HG03457 (cell line): ENCODE measurements around the gene MAD1L1.

Experiments
- ATAC-seq: cut with Tn5 transposase; IDR thresholded peaks from one replicate; pipeline ENCODE4 v1.9.1; 2021; ENCODE audit warnings: moderate number of reproducible peaks; ENCODE audit not compliant: unreplicated experiment

Gene MAD1L1

DNA sequence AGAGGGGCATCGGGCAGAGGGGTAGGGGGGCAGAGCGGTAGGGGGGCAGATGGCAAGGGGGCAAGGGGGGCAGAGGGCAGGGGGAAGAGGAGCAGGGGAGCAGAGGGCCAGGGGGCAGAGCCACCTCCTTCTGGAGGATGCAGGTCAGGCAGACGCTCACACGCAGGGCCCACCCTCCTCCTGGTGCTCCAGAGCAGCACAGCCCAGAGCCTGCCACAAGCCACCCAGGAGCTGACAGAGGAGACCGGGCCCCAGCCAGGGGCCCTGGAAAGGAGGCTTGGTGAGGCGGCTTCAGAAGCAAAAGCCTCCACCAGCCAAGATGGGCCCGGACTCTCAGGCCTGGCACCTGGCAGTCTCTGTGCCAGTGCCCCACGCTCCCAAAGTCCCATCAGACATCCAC lies 13.1 kb downstream of the MAD1L1 start:
- ATAC-seq, result no peak

DNA sequence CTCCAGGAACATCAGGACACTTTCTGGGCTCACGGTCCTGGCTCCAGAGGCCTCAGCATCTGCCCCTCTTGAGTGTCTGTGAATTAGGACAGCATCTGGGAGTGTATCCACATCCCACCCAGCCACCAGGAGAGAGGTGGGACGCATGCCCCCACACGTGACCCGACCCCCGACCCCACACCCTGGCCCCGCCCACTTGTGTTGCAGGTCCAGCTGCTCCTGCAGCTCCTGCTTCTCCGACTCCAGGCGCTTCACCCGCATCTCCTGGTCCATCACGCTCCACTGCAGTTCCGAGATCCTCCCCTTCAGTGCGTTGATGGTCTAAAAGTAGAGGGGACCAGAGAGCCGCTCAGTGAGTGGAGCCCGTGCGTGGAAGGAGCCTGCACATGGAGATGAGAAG lies 13.6 kb downstream of the MAD1L1 start:
- no peak for ATAC-seq

DNA sequence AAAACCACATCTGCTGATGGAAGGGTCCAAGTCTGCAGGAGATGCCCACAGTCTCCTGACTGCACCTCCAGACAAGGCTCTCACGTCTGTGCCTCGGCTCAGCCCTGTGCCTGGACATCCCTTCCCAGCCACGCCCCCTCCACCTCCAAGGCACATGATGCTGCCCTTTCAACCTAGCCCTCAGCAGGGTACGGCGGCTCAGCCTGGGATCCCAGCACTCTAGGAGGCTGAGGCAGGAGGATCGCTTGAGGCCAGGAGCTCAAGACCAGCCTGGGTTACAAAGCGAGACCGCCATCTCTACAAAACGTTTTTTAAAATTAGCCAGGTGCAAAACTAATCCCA lies 14.3 kb downstream of the MAD1L1 start:
- ATAC-seq, result no peak

DNA sequence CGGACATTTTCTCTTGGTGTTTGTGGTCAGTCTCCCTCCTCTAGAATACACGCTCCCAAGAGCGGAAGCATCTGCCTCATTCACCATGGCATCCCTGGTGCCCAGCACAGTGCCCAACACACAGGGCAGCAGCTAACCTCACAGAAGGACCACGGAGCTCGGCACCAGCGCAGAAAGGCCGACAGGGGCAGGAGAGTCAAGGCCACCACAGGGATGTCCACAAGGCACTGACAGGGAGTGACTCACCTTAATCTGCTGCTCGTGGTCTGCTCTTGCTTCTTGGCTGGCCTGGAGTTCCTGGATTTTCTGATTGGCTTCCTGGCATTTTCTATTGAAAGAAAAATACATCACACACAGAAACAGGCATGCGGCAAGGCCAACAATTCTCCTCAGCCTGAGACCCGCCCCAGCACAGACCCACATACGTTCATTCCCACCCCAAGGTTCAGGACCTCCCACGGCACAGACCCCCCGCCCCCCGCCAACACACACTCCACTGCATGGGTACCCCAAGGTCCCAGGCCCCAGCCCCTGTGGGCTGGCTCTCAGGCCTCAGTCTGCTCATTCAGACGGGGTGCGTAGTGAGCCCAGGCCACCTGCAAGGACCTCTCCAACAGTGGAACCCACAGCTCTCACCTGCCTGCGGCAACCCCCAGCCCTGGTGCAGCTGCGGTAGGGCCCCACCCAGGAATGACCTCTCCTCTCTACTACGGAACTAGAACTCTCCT lies 14.9 kb downstream of the MAD1L1 start:
- ATAC-seq, result no peak

DNA sequence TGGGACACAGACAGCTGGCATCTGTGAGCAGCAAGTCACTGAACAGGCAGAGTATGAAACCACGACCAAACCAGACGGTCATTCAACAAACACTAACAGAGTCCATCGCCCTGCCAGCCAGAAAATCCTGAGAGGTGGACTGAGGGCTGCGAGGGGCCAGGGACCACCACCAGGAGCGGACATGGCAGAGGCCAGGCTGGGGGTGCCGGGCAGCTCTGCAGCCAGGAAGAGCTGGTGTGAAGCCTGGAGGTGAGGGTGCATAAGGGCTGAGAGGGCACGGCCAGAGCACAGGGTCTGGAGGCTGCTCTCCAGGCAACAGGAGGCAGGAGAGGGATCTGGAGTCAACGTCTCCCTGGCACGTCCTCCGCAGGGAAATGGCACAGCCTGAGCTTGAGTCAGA lies 15.5 kb downstream of the MAD1L1 start:
- no peak for ATAC-seq

DNA sequence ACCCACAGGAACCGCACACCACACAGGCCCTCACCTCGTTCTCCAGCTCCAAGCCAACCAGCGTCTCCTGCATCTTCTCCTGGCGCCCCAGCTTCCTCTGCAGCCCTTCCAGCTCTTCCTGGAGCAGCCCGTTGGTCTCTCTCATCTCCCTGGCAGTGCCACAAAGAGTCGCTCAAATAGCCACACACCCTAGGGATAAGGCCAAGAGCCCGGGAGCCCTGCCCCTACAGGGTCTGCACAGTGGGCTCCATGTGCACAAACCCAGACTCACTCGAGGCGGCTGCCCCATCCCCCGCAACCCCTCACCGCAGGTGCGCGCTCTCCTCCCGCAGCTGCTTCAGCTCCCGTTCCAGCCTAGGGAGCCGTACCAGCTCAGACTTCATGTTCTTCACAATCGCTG lies 16.9 kb downstream of the MAD1L1 start:
- ATAC-seq, result no peak

DNA sequence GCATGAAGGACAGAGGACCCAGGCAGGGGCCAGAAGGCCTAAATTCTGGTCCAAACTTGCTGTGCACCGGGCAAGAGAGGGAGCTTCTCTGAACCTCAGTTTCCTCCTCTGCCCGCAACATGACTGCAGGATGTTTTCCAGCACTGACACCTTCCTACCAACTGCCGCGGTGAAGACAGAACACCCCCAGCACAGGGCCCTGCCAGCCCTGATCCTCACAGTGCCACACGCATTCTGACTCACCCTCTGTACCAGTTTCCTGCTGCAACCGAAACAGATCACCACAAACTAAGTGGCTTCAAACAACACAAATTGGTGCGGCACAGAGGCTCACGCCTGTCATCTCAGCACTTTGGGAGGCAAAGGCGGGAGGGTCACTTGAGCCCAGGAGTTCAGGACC lies 18.1 kb downstream of the MAD1L1 start:
- ATAC-seq, result no peak

DNA sequence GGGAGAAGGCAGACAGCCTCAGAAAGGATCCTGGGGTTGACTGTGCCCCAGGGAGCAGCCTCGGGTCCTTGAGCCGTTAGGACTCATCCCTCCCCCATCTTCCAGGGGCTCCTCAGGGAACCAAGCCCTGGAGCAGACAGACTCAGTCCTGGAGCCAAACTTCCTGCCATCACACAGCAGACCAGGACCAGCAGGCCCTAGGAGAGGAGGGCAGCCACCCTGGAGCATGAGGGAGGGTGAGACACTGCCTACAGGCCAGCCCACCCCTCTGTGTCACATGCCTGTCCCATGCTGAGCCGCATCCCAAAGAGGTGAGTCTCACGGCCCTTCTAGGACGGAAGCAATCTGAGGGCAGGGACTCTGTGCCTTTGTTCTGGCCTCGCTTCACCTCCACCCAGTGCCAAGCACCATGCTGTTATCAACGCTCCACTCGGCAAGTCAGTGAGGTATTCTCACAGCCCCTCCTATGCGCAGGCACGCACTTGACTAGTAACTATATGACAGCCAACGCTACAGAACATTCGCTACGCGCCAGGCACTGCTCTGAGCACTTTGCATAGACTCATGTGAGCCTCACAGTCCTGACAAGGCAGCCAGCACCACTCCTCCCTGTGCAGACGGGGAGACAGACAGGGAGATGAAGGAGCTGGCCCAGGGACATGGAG lies 19.1 kb downstream of the MAD1L1 start:
- no peak for ATAC-seq

DNA sequence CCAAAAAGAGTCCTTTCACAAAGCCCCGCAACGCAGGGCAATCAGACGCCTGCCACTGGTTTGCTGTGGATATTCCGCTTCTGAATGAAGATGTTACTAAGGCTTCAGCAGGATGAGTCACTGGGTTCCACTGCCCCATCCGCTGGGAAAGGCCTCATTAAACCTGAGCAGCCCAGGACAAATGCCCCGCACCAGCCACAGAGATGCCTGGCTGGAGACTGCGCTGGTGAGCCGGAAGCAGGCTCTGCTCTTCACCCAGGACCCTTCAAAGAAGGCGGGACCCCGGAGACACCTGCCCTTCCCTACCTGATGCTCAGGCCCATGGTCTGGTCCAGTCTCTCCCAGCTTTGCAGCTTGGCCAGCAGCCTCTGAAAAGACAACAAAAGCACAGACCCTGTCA lies 19.8 kb downstream of the MAD1L1 start:
- no peak for ATAC-seq

DNA sequence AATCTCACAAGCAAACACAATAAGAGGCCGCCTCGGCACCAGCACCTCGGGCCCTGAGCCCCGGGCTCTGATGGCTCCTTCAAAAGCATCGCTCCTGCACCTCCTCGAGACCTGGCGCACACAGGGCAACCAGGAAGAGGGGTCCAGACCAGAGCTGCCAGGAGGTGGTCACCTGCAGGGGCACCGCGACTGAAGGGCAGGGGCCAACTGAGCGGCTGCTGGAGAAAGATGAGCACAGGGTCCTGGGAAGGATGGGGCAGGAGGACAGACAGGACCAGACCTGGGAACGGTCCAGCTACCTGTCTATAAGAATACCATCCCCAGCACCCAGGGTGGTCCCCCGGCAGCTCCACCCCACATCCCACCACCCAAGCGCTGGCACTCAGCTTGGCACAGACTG lies 20.8 kb downstream of the MAD1L1 start:
- no peak for ATAC-seq

DNA sequence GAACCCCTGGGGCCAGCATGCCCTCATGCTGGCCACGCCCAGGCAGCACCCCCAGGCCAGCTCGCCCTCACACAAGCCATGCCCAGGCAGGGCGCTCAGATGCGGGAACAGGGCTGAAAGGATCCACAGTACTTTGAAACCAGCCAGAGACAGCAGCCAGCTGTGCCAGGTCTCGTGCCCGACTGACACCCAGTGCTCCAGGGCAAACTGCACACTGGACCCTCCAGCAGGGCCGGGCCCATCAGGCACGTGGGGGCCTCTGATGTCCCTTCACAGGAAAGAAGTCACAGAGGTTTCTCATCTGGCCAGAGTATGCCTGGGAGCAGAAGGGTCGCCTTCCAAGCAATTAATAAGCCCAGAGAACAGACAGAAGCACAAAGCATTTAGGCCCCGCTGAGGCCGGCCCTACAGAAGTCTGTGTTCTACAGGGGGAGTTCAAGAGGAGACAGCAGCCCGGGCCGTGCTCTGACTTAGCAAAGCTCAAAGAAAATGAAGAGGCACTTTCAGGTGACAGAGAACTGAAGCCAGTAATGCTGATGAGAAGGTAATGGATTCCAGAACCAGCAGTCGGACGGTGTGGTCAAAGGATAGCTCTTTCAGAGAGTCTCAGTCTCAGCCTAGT lies 21.4 kb downstream of the MAD1L1 start:
- no peak for ATAC-seq

DNA sequence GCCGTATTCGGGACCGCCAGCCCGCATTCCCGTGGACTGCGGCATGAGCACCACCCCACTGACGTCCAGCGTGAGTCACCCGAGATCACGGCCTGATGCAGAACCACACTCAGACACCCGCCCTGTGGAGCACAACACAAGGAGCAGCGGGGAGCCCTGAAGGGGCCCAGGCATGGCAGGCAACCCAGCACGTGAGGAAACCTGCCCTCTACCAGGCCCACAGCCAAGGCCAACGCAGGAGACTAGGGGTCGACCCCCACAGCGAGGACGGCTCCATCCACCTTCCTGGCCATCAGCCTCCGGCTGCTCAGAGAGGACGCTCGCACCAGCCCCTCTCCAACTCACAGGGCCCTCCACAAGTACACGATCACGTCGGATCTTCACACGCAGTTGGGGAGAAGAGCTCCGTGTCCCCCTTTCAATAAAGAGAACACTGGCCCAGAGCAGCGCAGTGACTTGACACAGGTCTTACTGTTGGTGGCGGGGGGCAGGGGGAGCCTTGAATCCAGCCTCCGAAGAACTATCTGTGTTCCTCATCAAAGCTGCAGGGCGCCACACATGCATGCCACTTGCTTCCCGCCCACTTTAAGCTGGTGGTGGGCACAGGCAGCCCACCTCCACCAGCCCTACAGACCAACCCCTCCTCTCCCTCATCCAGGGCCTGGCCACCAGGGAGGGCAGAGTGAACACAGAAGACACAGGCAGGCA lies 22.0 kb downstream of the MAD1L1 start:
- ATAC-seq, result no peak

DNA sequence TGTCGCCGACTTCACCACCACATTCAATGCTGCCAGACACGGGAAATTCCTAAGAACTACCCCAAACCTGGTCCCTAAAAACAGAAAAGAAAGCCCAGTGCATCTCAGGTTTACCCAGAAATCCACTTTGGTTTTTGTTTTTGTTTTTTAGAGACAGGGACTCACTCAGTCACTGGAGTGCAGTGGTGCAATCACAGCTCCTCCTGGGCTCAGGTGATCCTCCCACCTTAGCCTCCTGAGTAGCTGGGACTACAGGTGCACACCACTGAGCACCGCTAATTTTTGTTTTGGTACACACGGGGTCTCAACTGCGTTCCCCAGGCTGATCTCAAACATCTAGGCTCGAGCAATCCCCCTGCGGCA lies 22.8 kb downstream of the MAD1L1 start:
- ATAC-seq, result no peak

DNA sequence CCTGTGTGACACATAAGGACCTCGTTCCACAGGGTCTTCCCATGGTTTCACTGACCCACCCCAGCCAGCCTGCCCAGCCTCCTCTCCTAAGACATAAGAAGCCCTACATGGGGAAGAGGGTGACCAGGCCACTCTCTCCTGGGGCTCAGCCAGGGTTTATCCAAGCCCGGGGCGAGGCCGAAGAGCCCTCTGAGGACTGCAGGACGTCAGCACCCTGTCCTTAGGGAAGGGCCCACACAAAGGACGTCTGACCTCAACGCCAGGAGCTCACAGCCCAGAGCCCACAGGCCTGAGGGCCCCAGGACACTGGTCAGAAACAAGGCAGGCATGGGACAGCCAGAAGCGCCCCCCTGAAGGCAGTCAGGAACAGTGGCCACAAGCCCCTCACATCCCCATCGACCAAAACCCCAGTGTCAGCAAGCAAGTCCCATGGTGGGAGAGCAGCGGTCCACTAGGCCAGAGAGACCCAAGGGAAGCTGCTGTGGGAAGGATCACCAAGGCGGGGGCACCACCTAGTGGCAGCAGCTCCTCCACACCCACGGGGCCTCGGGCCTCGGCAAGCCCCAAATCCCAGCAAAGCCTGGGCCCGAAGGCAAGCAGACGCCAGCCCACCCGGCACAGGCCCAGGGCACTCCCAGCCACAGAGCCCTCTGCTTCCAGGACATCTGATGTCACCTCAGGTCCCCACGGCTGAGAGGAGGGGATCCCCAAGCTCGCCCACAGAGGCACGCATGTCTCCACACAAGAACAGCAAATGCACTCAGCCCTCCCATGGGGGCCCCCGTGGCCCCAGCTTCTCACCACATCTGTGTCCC lies 23.4 kb downstream of the MAD1L1 start:
- no peak for ATAC-seq

DNA sequence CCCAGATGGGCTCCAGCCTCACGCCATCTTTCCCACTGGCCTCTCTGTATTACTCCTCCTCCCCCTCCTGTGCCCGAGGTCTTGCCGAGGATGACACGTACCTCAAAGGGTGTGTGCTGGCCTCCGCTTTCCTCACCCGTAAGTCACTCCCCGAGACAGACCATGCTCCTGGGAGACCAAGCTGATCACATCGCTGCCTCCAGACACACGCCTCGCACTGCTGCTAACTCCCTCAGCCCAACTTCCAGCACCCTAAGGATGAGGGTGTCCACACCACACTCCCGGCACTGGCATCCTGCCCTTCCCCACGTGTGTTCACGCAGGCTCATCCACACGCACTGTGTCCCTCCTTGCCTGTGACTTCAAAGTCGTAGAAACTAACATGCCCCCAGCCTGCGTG lies 24.0 kb downstream of the MAD1L1 start:
- ATAC-seq, result no peak

DNA sequence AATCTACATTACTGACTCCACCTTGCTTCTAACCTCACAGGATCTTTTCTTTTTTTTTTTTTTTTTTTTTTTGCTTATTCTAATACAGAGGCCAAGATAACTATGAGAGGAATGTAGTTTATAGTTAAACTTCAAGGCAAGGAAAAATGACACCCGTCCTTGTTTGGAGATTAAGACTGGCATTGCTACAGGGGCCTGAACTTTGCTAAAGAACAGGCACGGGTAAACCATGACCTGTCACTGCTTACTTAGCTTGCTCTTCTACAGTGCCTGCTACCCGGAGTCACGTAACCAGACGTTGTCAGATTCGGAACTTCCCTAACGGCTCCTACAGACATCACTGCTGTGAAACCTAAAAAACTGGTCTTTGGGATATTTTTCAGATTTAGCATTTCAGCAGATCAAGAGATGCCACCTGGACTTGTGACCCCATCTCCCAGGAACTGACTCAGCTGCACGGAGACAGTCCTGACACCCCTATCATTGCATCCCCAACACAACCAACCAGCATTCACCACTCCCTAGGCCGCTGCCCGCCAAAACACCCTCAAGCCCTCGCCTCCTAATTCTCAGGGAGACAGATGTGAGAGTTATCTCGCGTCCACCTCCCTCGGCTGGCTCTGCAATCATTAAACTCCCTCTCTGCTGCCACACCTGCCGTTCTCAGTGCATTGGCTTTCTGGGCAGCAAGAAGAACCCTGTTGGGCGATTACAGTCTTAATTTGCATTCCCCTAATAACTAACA lies 27.5 kb downstream of the MAD1L1 start:
- no peak for ATAC-seq

DNA sequence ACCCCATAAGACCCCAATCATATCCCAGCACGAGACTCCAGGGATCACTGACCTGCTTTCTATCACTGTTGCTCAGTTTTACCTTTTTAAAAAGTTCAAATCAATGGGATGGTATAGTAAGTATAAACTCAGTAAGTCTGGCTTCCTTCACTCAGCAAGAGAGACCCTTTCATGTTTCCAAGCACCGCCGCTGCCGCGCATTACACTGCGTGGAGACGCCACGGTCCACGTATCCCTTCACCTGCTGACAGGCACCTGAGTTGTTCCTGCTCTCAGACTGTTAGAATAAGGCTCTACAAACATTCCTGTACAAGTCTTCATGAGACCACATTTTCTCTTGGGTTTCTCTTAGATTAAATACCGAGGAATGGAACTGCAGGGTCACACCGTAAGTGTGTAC lies 28.3 kb downstream of the MAD1L1 start:
- no peak for ATAC-seq

DNA sequence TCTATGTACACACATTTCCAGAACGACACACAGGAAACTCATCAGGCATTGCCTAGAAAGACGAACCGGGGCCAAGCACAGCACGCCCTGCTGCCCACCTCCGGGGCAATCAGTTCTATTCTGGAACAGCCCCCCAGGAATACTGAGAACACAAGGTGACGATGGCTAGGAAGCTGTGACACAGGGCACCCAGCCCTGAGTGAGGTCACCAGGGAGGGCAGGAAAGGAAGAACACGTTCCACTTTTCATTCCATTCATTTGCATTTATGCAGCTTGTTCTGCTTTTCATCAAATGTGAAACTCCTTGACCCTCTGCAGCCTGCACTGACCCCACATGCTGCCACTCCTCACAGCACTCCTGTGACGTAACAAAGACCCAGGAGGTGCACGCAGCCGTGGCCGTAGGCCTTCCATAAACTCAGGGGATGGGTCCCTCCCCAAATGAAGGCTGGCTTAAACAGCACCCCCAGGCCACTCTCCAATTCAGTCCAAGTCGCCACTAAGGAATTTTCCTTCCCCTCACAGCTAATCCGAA lies 28.9 kb downstream of the MAD1L1 start:
- ATAC-seq, result no peak

DNA sequence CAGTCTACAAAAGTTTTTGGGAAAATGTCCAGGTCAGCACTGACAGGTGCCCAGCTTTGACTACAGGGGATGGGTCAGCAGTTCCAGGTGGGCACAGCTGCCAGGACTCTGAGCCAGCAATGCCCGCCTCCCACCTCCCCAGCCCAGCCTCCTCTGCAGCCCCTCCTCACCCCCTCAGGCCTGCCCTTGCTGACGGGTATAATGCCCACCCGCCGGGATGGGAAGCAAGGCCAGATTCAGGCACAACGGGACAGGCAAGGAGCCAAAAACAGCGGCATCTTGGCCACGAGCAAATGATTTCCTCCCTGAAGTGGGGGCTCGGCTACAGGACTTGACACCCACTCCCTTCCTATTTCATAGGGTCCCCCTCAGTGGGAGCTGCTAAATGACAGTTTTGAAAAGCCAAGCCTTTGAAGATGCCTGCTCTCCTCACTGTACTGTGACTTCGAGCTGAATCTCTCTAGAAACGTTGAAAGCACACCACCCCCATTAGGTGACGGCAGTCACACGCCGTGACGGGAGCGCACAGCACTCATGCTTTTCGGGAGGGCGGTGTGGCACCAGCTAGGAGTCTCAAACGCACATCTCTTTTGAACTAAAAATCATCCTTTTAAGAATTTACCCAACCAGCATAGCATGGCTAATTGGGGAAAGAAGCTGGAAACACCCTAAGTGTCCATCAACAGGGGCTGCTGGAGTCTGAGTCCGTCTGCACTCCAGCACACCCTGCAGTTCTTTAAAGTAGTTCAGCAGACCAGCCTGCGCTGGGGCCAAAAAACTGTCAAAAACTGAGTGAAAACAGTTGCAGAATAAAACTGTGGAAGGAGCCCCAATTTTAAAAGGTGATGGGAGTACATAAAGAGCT lies 29.6 kb downstream of the MAD1L1 start:
- ATAC-seq, result no peak
